Ovary (tissue), 3 donors: ENCODE measurements around the gene ABCC3.

ENCODE experiments used
- EP300 ChIP-seq: sonication (generic); formaldehyde crosslinking; IDR thresholded peaks from one replicate; pipeline ENCODE4 v1.6.1; 2017; ENCODE audit warnings: antibody characterized with exemption
- POLR2A ChIP-seq: fragments of 450-650 bp; IDR thresholded peaks from one replicate; pipeline ENCODE4 v1.6.1; 2017; ENCODE audit warnings: antibody characterized with exemption, mild to moderate bottlenecking, moderate library complexity
- TF ChIP-seq, protein P1 (sequence below), 3 donors: fragments of 450-650 bp in 2 of 3; fragments of 200-600 bp in 1 of 3; IDR thresholded peaks; one replicate each; pipeline versions ENCODE4 v1.5.1 to v1.8.0; 2016 to 2022; ENCODE audit warnings: antibody characterized with exemption in 3 of 3, mild to moderate bottlenecking in 1 of 3
- donor health status: DM: no; HTN: no; CAD: no.

GRCh38 chr17:50725769-50726655 is 91.3 kb downstream of the ABCC3 start:
- TF ChIP-seq, protein P1, sequence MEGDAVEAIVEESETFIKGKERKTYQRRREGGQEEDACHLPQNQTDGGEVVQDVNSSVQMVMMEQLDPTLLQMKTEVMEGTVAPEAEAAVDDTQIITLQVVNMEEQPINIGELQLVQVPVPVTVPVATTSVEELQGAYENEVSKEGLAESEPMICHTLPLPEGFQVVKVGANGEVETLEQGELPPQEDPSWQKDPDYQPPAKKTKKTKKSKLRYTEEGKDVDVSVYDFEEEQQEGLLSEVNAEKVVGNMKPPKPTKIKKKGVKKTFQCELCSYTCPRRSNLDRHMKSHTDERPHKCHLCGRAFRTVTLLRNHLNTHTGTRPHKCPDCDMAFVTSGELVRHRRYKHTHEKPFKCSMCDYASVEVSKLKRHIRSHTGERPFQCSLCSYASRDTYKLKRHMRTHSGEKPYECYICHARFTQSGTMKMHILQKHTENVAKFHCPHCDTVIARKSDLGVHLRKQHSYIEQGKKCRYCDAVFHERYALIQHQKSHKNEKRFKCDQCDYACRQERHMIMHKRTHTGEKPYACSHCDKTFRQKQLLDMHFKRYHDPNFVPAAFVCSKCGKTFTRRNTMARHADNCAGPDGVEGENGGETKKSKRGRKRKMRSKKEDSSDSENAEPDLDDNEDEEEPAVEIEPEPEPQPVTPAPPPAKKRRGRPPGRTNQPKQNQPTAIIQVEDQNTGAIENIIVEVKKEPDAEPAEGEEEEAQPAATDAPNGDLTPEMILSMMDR (IDR thresholded peaks at IDR 0.05): no peak
- no peak for TF ChIP-seq POLR2A
- no peak for TF ChIP-seq EP300
